Left ventricle myocardium inferior (tissue), 1 donor: ENCODE measurements around the gene RPL10A. TPM values are rescaled to one million over a fixed set of nuclear protein-coding genes. Genes with fewer than 3 reads are reported as not detected.

Source experiments
- DNase-seq: peaks from one replicate; pipeline ENCODE4 v3.0.0-alpha.2; 2020
- H3K27ac ChIP-seq: fragments of 200-600 bp; replicated peaks from 2 replicates; pipeline ENCODE4 v1.8.0; 2021
- H3K27me3 ChIP-seq: fragments of 200-600 bp; 2 replicates; pipeline ENCODE4 v1.8.0; 2021; ENCODE audit warnings: low read depth
- H3K36me3 ChIP-seq: fragments of 200-600 bp; 2 replicates; pipeline ENCODE4 v1.8.0; 2021
- H3K4me1 ChIP-seq: fragments of 200-600 bp; 2 replicates; pipeline ENCODE4 v1.8.0; 2021
- H3K4me3 ChIP-seq: fragments of 200-600 bp; 2 replicates; pipeline ENCODE4 v1.8.0; 2021; ENCODE audit warnings: mild to moderate bottlenecking, moderate library complexity
- H3K9me3 ChIP-seq: fragments of 200-600 bp; replicated peaks from 2 replicates; pipeline ENCODE4 v1.8.0; 2021
- intact Hi-C: fragments of 100-400 bp; cut with micrococcal nuclease; formaldehyde crosslinking; loops from one replicate; pipeline ENCODE4 v1.11.0; 2022
- total RNA-seq: library from RNA; stranded (reverse); fragmentation: NEBNext Ultra II Directional; extraction: Animal tissue kit (Norgen Biotek cat#: 25700); gene quantifications from one replicate; pipeline ENCODE4 v1.2.1, GENCODE V29; 2021
- TF ChIP-seq, protein P1 (sequence below): fragments of 200-600 bp; IDR thresholded peaks from 2 replicates; pipeline ENCODE4 v1.8.0; 2021; ENCODE audit warnings: antibody characterized with exemption, mild to moderate bottlenecking, borderline replicate concordance
- donor health status: DM: no; HTN: yes; CAD: no; lungs with severe emphysema.

Gene RPL10A
- total RNA-seq, 1 donor from 2014 or later, result 552 TPM

DNA sequence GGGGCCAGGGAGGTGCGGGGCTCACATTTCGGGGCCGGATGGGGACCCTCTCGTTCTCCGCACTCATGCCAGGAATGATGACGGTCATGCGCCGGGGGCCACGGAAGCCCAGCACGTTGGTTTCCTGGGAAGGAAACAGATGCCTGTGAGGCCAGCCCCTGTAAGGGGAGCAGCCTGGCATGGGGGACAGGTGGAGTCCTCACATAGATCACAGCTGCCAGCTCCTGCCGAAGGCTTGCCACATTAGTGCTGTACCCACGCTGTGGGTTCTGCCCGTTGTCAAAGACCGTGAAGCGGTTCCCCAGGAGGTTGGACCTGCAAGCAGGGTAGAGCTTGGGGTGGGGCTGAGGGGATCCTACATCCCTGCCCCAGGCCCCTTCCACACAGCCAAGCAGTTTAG lies 35.3 kb downstream of the RPL10A start:
- Histone ChIP-seq H3K9me3 (no peaks in the 10 kb centered on the region), H3K27me3 (peaks cover 72% of the 10 kb centered on the region), H3K36me3 (no peaks in the 10 kb centered on the region), H3K4me3 (no peak overlapping the region), H3K4me1 (peaks cover 12% of the 10 kb centered on the region), H3K27ac (no peak overlapping the region)
- intact Hi-C loops, result no loop called here
- TF ChIP-seq, protein P1, sequence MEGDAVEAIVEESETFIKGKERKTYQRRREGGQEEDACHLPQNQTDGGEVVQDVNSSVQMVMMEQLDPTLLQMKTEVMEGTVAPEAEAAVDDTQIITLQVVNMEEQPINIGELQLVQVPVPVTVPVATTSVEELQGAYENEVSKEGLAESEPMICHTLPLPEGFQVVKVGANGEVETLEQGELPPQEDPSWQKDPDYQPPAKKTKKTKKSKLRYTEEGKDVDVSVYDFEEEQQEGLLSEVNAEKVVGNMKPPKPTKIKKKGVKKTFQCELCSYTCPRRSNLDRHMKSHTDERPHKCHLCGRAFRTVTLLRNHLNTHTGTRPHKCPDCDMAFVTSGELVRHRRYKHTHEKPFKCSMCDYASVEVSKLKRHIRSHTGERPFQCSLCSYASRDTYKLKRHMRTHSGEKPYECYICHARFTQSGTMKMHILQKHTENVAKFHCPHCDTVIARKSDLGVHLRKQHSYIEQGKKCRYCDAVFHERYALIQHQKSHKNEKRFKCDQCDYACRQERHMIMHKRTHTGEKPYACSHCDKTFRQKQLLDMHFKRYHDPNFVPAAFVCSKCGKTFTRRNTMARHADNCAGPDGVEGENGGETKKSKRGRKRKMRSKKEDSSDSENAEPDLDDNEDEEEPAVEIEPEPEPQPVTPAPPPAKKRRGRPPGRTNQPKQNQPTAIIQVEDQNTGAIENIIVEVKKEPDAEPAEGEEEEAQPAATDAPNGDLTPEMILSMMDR, result no peak
- DNase-seq, result no peak

DNA sequence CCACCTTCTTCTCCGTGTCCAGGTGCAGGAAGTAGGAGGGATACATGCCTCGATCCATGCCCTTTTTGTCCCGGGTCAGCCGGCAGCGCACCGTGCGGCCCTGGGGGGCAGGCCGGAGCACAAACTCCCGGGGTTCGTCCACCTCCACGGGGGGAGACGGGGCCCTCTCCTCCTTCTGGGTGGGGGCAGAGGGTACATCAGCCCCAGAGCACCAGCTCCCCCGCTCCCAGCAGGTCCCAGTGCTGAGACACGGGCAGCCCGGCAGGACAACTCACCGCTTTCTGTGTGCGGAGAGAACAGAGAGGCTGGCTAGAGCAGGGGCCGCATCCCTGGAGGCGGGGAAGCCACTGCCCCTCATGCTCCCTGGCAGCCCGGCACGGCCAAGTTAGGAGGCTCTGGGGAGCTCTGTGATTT lies 37.8 kb downstream of the RPL10A start:
- H3K4me3 ChIP-seq, result no peak overlapping the region
- H3K9me3 ChIP-seq, result no peaks in the 10 kb centered on the region
- TF ChIP-seq, protein P1, result no peak
- intact Hi-C loops, result no loop called here
- H3K4me1 ChIP-seq, result peaks cover 3% of the 10 kb centered on the region
- peaks cover 74% of the 10 kb centered on the region for H3K27me3 ChIP-seq
- H3K36me3 ChIP-seq, result no peaks in the 10 kb centered on the region
- no peak overlapping the region for H3K27ac ChIP-seq
- DNase-seq, result no peak

DNA sequence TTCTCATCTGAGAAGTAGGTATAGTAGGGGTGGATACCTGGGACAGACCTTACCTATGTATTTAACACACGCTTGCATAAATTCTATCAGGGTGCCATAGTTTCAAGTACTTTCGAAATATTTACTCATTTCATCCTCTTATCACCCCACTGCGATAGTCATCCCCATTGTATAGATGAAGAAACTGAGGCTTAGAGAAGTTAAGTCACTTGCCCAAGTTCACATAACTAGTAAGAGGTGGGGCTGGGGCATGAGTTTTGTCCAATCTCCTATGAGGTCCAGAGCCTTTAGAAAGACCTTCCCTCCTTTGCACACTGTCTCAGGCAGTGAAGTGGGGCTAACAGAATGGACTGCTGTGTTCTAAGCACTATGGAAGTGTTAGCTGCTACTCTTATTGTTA lies 38.3 kb downstream of the RPL10A start:
- Histone ChIP-seq H3K27me3 (peaks cover 79% of the 10 kb centered on the region), H3K9me3 (no peaks in the 10 kb centered on the region), H3K27ac (no peak overlapping the region), H3K36me3 (no peaks in the 10 kb centered on the region), H3K4me1 (peaks cover 2% of the 10 kb centered on the region), H3K4me3 (no peak overlapping the region)
- intact Hi-C loops, result no loop called here
- TF ChIP-seq, protein P1, result no peak
- DNase-seq, result no peak

DNA sequence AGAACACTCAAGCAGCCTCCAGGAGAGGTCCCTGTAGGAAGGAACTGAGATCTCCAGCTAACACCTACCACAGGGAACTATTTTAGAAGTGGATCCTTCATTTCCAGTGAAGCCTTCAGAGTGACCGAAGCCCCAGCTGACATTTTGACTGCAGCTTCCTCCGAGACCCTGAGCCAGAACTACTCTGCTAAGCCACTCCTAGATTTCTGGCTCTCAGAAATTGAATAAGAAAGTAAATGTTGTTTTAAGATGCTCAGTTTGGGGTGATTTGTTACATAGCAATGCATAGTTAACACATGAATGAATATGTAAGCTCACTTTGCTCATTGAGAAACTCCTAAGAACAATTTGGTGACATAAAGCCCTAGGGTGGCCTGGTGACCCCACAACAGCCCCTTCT lies 39.0 kb downstream of the RPL10A start:
- Histone ChIP-seq H3K27ac (no peak overlapping the region), H3K4me1 (peaks cover 8% of the 10 kb centered on the region), H3K4me3 (no peak overlapping the region), H3K9me3 (no peaks in the 10 kb centered on the region), H3K36me3 (no peaks in the 10 kb centered on the region), H3K27me3 (peaks cover 86% of the 10 kb centered on the region)
- TF ChIP-seq, protein P1, result no peak
- intact Hi-C loops, result no loop called here
- DNase-seq, result no peak

DNA sequence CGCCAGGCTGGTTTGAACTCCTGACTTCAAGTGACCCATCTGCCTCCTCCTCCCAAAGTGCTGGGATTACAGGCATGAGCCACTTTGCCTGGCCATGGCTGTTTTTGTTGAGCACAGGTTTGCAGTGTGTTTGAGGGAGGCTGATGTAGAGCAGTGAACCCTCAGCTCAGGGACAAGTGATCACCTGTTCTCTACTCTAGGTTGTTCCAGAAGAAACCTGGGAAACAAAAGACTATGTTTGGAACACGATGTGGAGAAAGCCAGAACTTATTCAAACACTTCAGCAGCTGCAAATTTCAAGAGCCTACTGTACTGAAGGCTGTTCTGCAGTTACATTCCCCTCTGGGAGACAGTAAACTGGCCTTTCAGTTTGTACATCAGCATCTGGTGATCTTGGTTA lies 39.8 kb downstream of the RPL10A start:
- H3K9me3 ChIP-seq, result no peaks in the 10 kb centered on the region
- peaks cover 93% of the 10 kb centered on the region for H3K27me3 ChIP-seq
- intact Hi-C loops, result no loop called here
- H3K4me3 ChIP-seq, result no peak overlapping the region
- TF ChIP-seq, protein P1, result no peak
- no peak for DNase-seq
- no peak overlapping the region for H3K27ac ChIP-seq
- H3K36me3 ChIP-seq, result no peaks in the 10 kb centered on the region
- peaks cover 8% of the 10 kb centered on the region for H3K4me1 ChIP-seq

DNA sequence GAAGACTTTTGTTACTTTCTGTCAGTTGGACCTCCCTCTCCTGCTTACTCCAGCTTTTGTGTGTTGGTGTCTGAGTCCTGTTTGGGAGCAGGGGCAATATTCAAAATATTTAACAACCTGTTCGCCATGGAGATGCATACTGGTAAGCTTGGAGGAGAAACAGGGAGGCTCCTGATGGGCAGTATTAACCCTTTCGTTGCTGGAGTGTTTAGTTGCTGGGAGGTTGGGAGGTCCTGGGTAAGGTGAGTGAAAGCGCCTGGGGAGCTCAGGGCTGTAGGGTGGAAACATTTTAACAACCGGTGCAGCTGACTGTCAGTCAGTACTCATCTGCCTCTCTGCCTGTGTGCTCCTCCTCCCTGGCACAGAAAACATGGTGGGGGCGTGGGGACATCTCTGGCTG lies 40.3 kb downstream of the RPL10A start:
- H3K27ac ChIP-seq, result no peak overlapping the region
- peaks cover 8% of the 10 kb centered on the region for H3K4me1 ChIP-seq
- TF ChIP-seq, protein P1, result no peak
- intact Hi-C loops, result no loop called here
- H3K4me3 ChIP-seq, result no peak overlapping the region
- DNase-seq, result no peak
- H3K27me3 ChIP-seq, result peaks cover 93% of the 10 kb centered on the region
- H3K9me3 ChIP-seq, result no peaks in the 10 kb centered on the region
- H3K36me3 ChIP-seq, result no peaks in the 10 kb centered on the region
